ENCODE results near the gene GNAZ. TPM values are rescaled to one million over a fixed set of nuclear protein-coding genes. Genes with fewer than 3 reads are reported as not detected.
"Not testable (repeated sequence)": the region's sequence is repeated elsewhere in the genome, so short reads cannot be mapped to it uniquely, and the experiment has no call there.

Gene GNAZ
- total RNA-seq, 1 experiment from 2014 or later: 33.0 TPM

- not testable (repeated sequence) for H3K27me3 ChIP-seq (ENCODE audit: low read length); H4K20me1 ChIP-seq (ENCODE audit: insufficient read depth, low read depth, low read length); H3K36me3 ChIP-seq (ENCODE audit: insufficient read depth, low read length); H3K9me3 ChIP-seq (ENCODE audit: low read length); H3K79me2 ChIP-seq (ENCODE audit: low read length); H2AFZ ChIP-seq (ENCODE audit: low read length); H3K9me2 ChIP-seq (replicated peaks; ENCODE audit: insufficient read depth, low read length)
- Histone ChIP-seq H3K4me2 (ENCODE audit: low read depth, low read length, poor library complexity, severe bottlenecking) (peak overlapping the region; percentile 63), H3K4me1 (ENCODE audit: low read length) (peaks cover 71% of the 10 kb centered on the region), H3K9ac (ENCODE audit: low read length) (peak overlapping the region; percentile 67), H3K27ac (ENCODE audit: low read length) (peak overlapping the region; percentile 93), H3K4me3 (ENCODE audit: low read length) (peak overlapping the region; percentile 40)
- peak; percentile 76 for DNase-seq
These were observed 66.7 kb downstream of the GNAZ start for GRCh38 chr22:23136991-23137390.

GRCh38 chr22:23137468-23137867 is 67.1 kb downstream of the GNAZ start:
- peak overlapping the region; percentile 63 for H3K4me2 ChIP-seq (ENCODE audit: low read depth, low read length, poor library complexity, severe bottlenecking)
- H3K4me3 ChIP-seq (ENCODE audit: low read length): peak overlapping the region; percentile 6; the same call in 1 of the 2 replicates
- no peaks in the 10 kb centered on the region for H3K79me2 ChIP-seq (ENCODE audit: low read length)
- H3K9me2 ChIP-seq (replicated peaks; ENCODE audit: insufficient read depth, low read length): no peaks in the 10 kb centered on the region
- no peaks in the 10 kb centered on the region for H3K27me3 ChIP-seq (ENCODE audit: low read length)
- no peaks in the 10 kb centered on the region for H3K9me3 ChIP-seq (ENCODE audit: low read length)
- peaks cover 71% of the 10 kb centered on the region for H3K4me1 ChIP-seq (ENCODE audit: low read length)
- H3K9ac ChIP-seq (ENCODE audit: low read length): peak overlapping the region; percentile 67
- no peak overlapping the region for H2AFZ ChIP-seq (ENCODE audit: low read length)
- H4K20me1 ChIP-seq (ENCODE audit: insufficient read depth, low read depth, low read length): no peaks in the 10 kb centered on the region
- H3K36me3 ChIP-seq (ENCODE audit: insufficient read depth, low read length): no peaks in the 10 kb centered on the region
- H3K27ac ChIP-seq (ENCODE audit: low read length): peak overlapping the region; percentile 93
- peak; percentile 58 for DNase-seq

GRCh38 chr22:23137905-23138561 is 67.7 kb downstream of the GNAZ start:
- Histone ChIP-seq H3K9me3 (ENCODE audit: low read length) (no peaks in the 10 kb centered on the region), H3K4me1 (ENCODE audit: low read length) (peaks cover 73% of the 10 kb centered on the region), H3K79me2 (ENCODE audit: low read length) (no peaks in the 10 kb centered on the region), H3K36me3 (ENCODE audit: insufficient read depth, low read length) (no peaks in the 10 kb centered on the region), H3K4me2 (ENCODE audit: low read depth, low read length, poor library complexity, severe bottlenecking) (peak overlapping the region; percentile 63), H3K9me2 (replicated peaks; ENCODE audit: insufficient read depth, low read length) (no peaks in the 10 kb centered on the region), H4K20me1 (ENCODE audit: insufficient read depth, low read depth, low read length) (no peaks in the 10 kb centered on the region), H3K27me3 (ENCODE audit: low read length) (no peaks in the 10 kb centered on the region), H3K9ac (ENCODE audit: low read length) (peak overlapping the region; percentile 67), H2AFZ (ENCODE audit: low read length) (no peak overlapping the region), H3K27ac (ENCODE audit: low read length) (peak overlapping the region; percentile 93), H3K4me3 (ENCODE audit: low read length) (peak overlapping the region; percentile 28; the same call in 1 of the 2 replicates)
- DNase-seq: peak; percentile 92

- Histone ChIP-seq H3K4me3 (ENCODE audit: low read length) (peak overlapping the region; percentile 28; the same call in 1 of the 2 replicates), H3K4me1 (ENCODE audit: low read length) (peaks cover 73% of the 10 kb centered on the region), H3K36me3 (ENCODE audit: insufficient read depth, low read length) (no peaks in the 10 kb centered on the region), H4K20me1 (ENCODE audit: insufficient read depth, low read depth, low read length) (no peaks in the 10 kb centered on the region), H3K27ac (ENCODE audit: low read length) (peak overlapping the region; percentile 93), H3K9me3 (ENCODE audit: low read length) (no peaks in the 10 kb centered on the region), H3K9ac (ENCODE audit: low read length) (peak overlapping the region; percentile 67), H3K4me2 (ENCODE audit: low read depth, low read length, poor library complexity, severe bottlenecking) (peak overlapping the region; percentile 63), H2AFZ (ENCODE audit: low read length) (no peak overlapping the region), H3K9me2 (replicated peaks; ENCODE audit: insufficient read depth, low read length) (no peaks in the 10 kb centered on the region), H3K27me3 (ENCODE audit: low read length) (no peaks in the 10 kb centered on the region), H3K79me2 (ENCODE audit: low read length) (no peaks in the 10 kb centered on the region)
- DNase-seq: peak; percentile 65
These were observed 68.5 kb downstream of the GNAZ start for GRCh38 chr22:23138584-23139435.

GRCh38 chr22:23140385-23140784 is 70.1 kb downstream of the GNAZ start:
- H3K4me1 ChIP-seq (ENCODE audit: low read length): peaks cover 80% of the 10 kb centered on the region
- no peak overlapping the region for H3K4me3 ChIP-seq (ENCODE audit: low read length)
- peak overlapping the region; percentile 13; the same call in 1 of the 2 replicates for H3K9ac ChIP-seq (ENCODE audit: low read length)
- H3K27ac ChIP-seq (ENCODE audit: low read length): peak overlapping the region; percentile 93
- no peaks in the 10 kb centered on the region for H3K36me3 ChIP-seq (ENCODE audit: insufficient read depth, low read length)
- DNase-seq: no peak
- peak overlapping the region; percentile 76 for H3K4me2 ChIP-seq (ENCODE audit: low read depth, low read length, poor library complexity, severe bottlenecking)
- no peaks in the 10 kb centered on the region for H3K9me3 ChIP-seq (ENCODE audit: low read length)
- no peaks in the 10 kb centered on the region for H3K27me3 ChIP-seq (ENCODE audit: low read length)
- no peak overlapping the region for H2AFZ ChIP-seq (ENCODE audit: low read length)
- H3K79me2 ChIP-seq (ENCODE audit: low read length): no peaks in the 10 kb centered on the region
- no peaks in the 10 kb centered on the region for H4K20me1 ChIP-seq (ENCODE audit: insufficient read depth, low read depth, low read length)
- no peaks in the 10 kb centered on the region for H3K9me2 ChIP-seq (replicated peaks; ENCODE audit: insufficient read depth, low read length)

- Histone ChIP-seq H3K4me3 (ENCODE audit: low read length) (peak overlapping the region; percentile 61), H3K79me2 (ENCODE audit: low read length) (no peaks in the 10 kb centered on the region), H3K9me3 (ENCODE audit: low read length) (no peaks in the 10 kb centered on the region), H3K27me3 (ENCODE audit: low read length) (no peaks in the 10 kb centered on the region), H3K4me1 (ENCODE audit: low read length) (peaks cover 73% of the 10 kb centered on the region), H3K9ac (ENCODE audit: low read length) (peak overlapping the region; percentile 69), H3K36me3 (ENCODE audit: insufficient read depth, low read length) (no peaks in the 10 kb centered on the region), H2AFZ (ENCODE audit: low read length) (no peak overlapping the region; the same call in 1 of the 2 replicates), H3K9me2 (replicated peaks; ENCODE audit: insufficient read depth, low read length) (no peaks in the 10 kb centered on the region), H3K27ac (ENCODE audit: low read length) (peak overlapping the region; percentile 65), H4K20me1 (ENCODE audit: insufficient read depth, low read depth, low read length) (no peaks in the 10 kb centered on the region), H3K4me2 (ENCODE audit: low read depth, low read length, poor library complexity, severe bottlenecking) (peak overlapping the region; percentile 76)
- no peak for DNase-seq
These were observed 72.3 kb downstream of the GNAZ start for GRCh38 chr22:23142546-23143105.

- no peaks in the 10 kb centered on the region for H3K27me3 ChIP-seq (ENCODE audit: low read length)
- H3K4me1 ChIP-seq (ENCODE audit: low read length): peaks cover 68% of the 10 kb centered on the region
- H4K20me1 ChIP-seq (ENCODE audit: insufficient read depth, low read depth, low read length): no peaks in the 10 kb centered on the region
- no peaks in the 10 kb centered on the region for H3K9me2 ChIP-seq (replicated peaks; ENCODE audit: insufficient read depth, low read length)
- no peak overlapping the region for H3K9ac ChIP-seq (ENCODE audit: low read length)
- no peak overlapping the region for H3K27ac ChIP-seq (ENCODE audit: low read length)
- H3K79me2 ChIP-seq (ENCODE audit: low read length): no peaks in the 10 kb centered on the region
- H3K36me3 ChIP-seq (ENCODE audit: insufficient read depth, low read length): no peaks in the 10 kb centered on the region
- no peak overlapping the region for H3K4me3 ChIP-seq (ENCODE audit: low read length)
- no peak for DNase-seq
- no peaks in the 10 kb centered on the region for H3K9me3 ChIP-seq (ENCODE audit: low read length)
- H2AFZ ChIP-seq (ENCODE audit: low read length): no peak overlapping the region
- no peak overlapping the region for H3K4me2 ChIP-seq (ENCODE audit: low read depth, low read length, poor library complexity, severe bottlenecking)
These were observed 72.8 kb downstream of the GNAZ start for GRCh38 chr22:23143119-23143518.

- Histone ChIP-seq H3K9me2 (replicated peaks; ENCODE audit: insufficient read depth, low read length) (no peaks in the 10 kb centered on the region), H3K79me2 (ENCODE audit: low read length) (no peaks in the 10 kb centered on the region), H4K20me1 (ENCODE audit: insufficient read depth, low read depth, low read length) (no peaks in the 10 kb centered on the region), H3K9ac (ENCODE audit: low read length) (peak overlapping the region; percentile 55), H3K27ac (ENCODE audit: low read length) (peak overlapping the region; percentile 48), H2AFZ (ENCODE audit: low read length) (no peak overlapping the region), H3K9me3 (ENCODE audit: low read length) (no peaks in the 10 kb centered on the region), H3K4me1 (ENCODE audit: low read length) (peaks cover 55% of the 10 kb centered on the region), H3K36me3 (ENCODE audit: insufficient read depth, low read length) (no peaks in the 10 kb centered on the region), H3K4me2 (ENCODE audit: low read depth, low read length, poor library complexity, severe bottlenecking) (peak overlapping the region; percentile 65), H3K27me3 (ENCODE audit: low read length) (no peaks in the 10 kb centered on the region), H3K4me3 (ENCODE audit: low read length) (peak overlapping the region; percentile 62)
- DNase-seq: no peak
These were observed 74.1 kb downstream of the GNAZ start for GRCh38 chr22:23144432-23144831.

Data from Karpas-422 (cell line).